Peyer's patch (tissue), 4 donors: Measurements from ENCODE around the gene MAGI2. TPM values are rescaled to one million over a fixed set of nuclear protein-coding genes. Genes with fewer than 3 reads are reported as not detected.

ENCODE experiments used
- DNase-seq, 3 donors: peaks; one replicate each; pipeline ENCODE4 v3.0.0-alpha.2; 2017 to 2019
- H3K27ac ChIP-seq, 4 donors: fragments of 200-600 bp; sonication (generic); one replicate each; pipeline ENCODE4 v1.5.1; 2016 to 2019
- H3K27me3 ChIP-seq, 2 donors: fragments of 200-600 bp; sonication (generic); one replicate each; pipeline ENCODE4 v1.5.1; 2019
- H3K36me3 ChIP-seq, 3 donors: fragments of 200-600 bp; sonication (generic); one replicate each; pipeline ENCODE4 v1.5.1; 2016 to 2019
- H3K4me1 ChIP-seq, 4 donors: fragments of 200-600 bp; sonication (generic); one replicate each; pipeline ENCODE4 v1.5.1; 2016 to 2019
- H3K4me3 ChIP-seq, 4 donors: fragments of 200-600 bp; sonication (generic); 1 replicate in 3 of 4; 2 replicates in 1 of 4; pipeline ENCODE4 v1.5.1; 2016 to 2019; ENCODE audit warnings: mild to moderate bottlenecking in 1 of 4
- H3K9me3 ChIP-seq, 4 donors: fragments of 200-600 bp; sonication (generic); one replicate each; pipeline ENCODE4 v1.5.1; 2016 to 2019; ENCODE audit warnings: mild to moderate bottlenecking in 1 of 4
- CTCF ChIP-seq, 6 experiments: fragments of 450-650 bp in 4 of 6; fragments of 200-600 bp in 2 of 6; sonication (generic) in 1 of 6; IDR thresholded peaks; one replicate each; pipeline ENCODE4 v1.5.1; 2017 to 2019; ENCODE audit warnings: antibody characterized with exemption in 6 of 6, mild to moderate bottlenecking in 3 of 6, moderate library complexity in 1 of 6
- POLR2A ChIP-seq, 2 donors: fragments of 450-650 bp; IDR thresholded peaks; one replicate each; pipeline ENCODE4 v1.5.1; 2017; ENCODE audit warnings: antibody characterized with exemption in 2 of 2, mild to moderate bottlenecking in 2 of 2, moderate library complexity in 2 of 2
- total RNA-seq, 4 donors: library from RNA; depleted of rRNA; stranded (reverse); fragments of >200 nt; gene quantifications; one replicate each; pipeline ENCODE4 v1.1.0, GENCODE V29; 2016

Gene MAGI2
- total RNA-seq, 4 donors from 2014 or later = 1.6 to 12.4 (median 2.8) TPM

GRCh38 chr7:78124216-78124615 is 1329.3 kb downstream of the MAGI2 start:
- H3K27me3 ChIP-seq = no peaks in the 10 kb centered on the region
- TF ChIP-seq CTCF (IDR thresholded peaks at IDR 0.05) (no peak), POLR2A (IDR thresholded peaks at IDR 0.05) (no peak)
- DNase-seq = no peak
- no peaks in the 10 kb centered on the region for H3K9me3 ChIP-seq
- H3K27ac ChIP-seq = no peak overlapping the region
- H3K4me1 ChIP-seq = no peaks in the 10 kb centered on the region
- H3K4me3 ChIP-seq = no peak overlapping the region
- no peaks in the 10 kb centered on the region for H3K36me3 ChIP-seq

- H3K27me3 ChIP-seq = no peaks in the 10 kb centered on the region
- no peak for TF ChIP-seq POLR2A (IDR thresholded peaks at IDR 0.05)
- no peak for TF ChIP-seq CTCF (IDR thresholded peaks at IDR 0.05)
- H3K4me3 ChIP-seq = no peak overlapping the region
- no peaks in the 10 kb centered on the region for H3K9me3 ChIP-seq
- DNase-seq = no peak
- H3K36me3 ChIP-seq = no peaks in the 10 kb centered on the region
- H3K27ac ChIP-seq = no peak overlapping the region
- H3K4me1 ChIP-seq = no peaks in the 10 kb centered on the region
These were observed 1331.6 kb downstream of the MAGI2 start for GRCh38 chr7:78121888-78122287.

- Histone ChIP-seq H3K27me3 (no peaks in the 10 kb centered on the region), H3K9me3 (no peaks in the 10 kb centered on the region), H3K4me3 (no peak overlapping the region), H3K27ac (no peak overlapping the region), H3K36me3 (no peaks in the 10 kb centered on the region), H3K4me1 (no peaks in the 10 kb centered on the region)
- TF ChIP-seq CTCF (IDR thresholded peaks at IDR 0.05) (no peak), POLR2A (IDR thresholded peaks at IDR 0.05) (no peak)
- DNase-seq = no peak
These were observed 1335.0 kb downstream of the MAGI2 start for GRCh38 chr7:78118470-78118869.

GRCh38 chr7:78115876-78116275 is 1337.6 kb downstream of the MAGI2 start:
- Histone ChIP-seq H3K27ac (no peak overlapping the region), H3K4me1 (no peaks in the 10 kb centered on the region), H3K27me3 (no peaks in the 10 kb centered on the region), H3K36me3 (no peaks in the 10 kb centered on the region), H3K4me3 (no peak overlapping the region), H3K9me3 (no peaks in the 10 kb centered on the region)
- no peak for DNase-seq
- TF ChIP-seq CTCF (IDR thresholded peaks at IDR 0.05) (no peak), POLR2A (IDR thresholded peaks at IDR 0.05) (no peak)

- Histone ChIP-seq H3K27me3 (no peaks in the 10 kb centered on the region), H3K36me3 (no peaks in the 10 kb centered on the region), H3K4me3 (no peak overlapping the region)
These were observed 1338.5 kb downstream of the MAGI2 start for GRCh38 chr7:78114993-78115392.

More at GRCh38 chr7:78114993-78115392, 1338.5 kb downstream of the MAGI2 start:
- Histone ChIP-seq H3K9me3 (no peaks in the 10 kb centered on the region), H3K27ac (no peak overlapping the region), H3K4me1 (no peaks in the 10 kb centered on the region)
- no peak for DNase-seq
- TF ChIP-seq CTCF (IDR thresholded peaks at IDR 0.05) = no peak
- no peak for TF ChIP-seq POLR2A (IDR thresholded peaks at IDR 0.05)
